Measurements from ENCODE around the gene ZER1.
"Not testable (repeated sequence)": the region's sequence is repeated elsewhere in the genome, so short reads cannot be mapped to it uniquely, and the experiment has no call there.

ZER1 gene

DNA sequence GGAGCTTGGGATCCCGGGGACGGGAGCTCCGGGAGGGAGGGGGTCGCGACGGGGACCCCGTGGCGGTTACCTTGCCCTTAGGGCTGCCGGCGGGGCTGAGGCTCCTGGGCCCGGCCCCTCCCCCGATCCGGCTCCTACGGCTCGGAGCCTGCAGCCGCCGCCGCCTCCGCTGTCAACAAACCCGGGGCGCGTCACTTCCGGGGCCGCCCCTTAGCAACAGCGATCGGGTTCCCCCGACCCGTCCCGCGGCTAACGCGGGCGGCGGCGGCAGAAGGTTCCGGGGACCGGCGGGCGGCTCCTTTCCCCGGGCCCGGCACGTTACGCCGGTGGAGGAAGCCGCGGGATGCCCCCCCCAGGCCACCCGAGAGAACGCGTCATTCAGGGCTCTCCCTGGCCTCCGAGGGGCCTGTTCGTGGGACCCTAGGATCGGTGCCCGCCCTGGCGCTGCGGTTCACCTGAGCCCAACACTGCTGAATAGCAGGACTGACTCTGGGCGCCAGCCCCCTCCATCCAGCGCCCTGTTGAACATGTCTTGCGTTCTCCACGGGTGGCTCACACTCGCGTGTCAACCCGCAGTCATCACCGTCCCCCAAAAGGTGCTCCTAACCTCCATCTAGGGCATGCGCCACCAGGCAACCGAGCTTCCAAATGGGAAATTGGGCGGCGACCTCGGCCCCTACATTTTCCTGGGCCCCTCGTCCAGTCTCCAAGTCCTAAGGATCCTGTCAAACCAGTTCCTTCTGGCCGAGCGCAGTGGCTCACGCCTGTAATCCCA lies at the start of gene ZER1:
TSS of gene ZER1 (minus strand) at position 183 of the 775 bp plus-strand sequence. CDS start 16,362 bp downstream, outside the sequence.
- peak; percentile 91 for DNase-seq (ENCODE audit: low spot score)

DNA sequence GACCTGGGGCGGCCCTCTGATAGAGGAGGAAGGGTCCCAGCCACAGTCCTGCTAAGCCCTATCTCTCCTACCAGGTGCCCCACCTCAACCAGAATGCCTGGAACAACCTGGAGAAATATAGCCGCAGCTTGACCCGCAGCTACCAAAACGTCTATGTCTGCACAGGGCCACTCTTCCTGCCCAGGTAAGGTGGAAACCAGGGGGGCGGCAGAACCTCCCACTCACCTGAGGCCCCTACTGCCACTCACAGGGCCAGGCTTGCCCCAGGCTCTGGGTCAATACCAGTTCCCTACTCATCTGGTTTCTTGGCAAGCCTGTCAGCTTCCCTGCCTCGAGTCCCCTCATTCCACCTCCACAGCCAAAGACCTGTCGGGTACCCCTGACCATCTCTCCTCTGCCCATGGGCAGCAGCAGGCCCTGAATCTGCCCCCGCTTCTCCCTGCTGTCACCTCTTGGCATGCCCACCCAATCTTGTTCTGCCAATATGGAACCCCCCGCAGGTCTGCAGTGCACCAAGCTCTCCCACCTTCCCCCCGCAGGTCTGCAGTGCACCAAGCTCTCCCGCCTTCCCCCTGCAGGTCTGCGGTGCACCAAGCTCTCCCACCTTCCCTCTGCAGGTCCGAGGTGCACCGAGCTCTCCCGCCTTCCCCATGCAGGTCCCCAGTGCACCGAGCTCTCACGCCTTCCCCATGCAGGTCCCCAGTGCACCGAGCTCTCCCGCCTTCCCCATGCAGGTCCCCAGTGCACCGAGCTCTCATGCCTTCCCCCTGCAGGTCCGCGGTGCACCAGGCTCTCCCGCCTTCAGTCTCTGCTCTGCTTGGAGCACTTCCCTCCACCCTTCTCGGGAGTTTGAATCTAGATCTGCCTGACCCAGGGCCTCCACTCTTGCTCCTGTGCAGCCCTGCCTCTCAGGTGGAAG lies 49.2 kb upstream of the ZER1 start:
- DNase-seq (ENCODE audit: low spot score) = no peak

DNA sequence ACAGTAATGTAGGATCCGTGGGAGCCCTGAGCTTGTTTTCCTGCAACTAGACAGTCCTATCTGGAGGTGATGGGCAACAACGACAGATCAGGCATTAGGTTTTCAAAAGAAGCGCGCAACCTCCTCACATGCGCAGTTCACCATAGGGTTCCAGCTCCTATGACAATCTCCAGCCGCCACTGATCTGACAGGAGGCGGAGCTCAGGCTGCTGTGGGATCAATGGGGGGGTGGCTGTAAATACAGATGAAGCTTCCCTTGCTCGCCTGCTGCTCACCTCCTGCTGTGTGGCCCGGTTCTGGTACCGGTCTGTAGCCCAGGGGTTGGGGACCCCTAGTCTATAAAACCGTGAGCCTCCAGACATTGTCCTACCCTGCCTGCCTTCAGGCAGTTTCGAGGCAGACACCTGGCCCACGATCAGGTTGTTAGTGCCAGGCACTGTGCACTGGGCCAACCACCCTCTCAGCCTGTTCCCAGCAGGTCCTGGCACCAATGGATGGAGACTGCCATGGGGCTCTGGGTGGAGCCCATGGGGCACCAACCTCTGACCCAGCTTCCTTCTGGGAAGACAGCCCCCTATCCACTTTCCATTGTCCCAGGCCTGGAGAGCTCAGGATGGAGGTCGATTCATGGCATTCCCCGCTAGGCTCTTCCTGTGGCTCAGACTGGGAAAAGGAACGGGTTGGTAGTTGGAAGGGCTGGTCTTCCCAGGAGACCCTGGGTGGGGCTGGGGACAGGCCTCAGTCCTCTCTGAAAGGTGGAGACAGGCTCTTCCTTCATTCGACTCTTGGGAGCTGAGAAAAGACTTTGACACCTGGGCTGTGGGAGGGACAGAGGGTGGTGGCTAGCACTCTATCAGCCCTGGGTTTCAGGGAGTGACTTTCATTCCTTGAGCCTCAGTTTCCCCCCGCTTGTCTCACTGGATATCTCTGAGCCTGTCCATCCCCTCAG lies 48.3 kb upstream of the ZER1 start:
- DNase-seq (ENCODE audit: low spot score) = peak; percentile 69

DNA sequence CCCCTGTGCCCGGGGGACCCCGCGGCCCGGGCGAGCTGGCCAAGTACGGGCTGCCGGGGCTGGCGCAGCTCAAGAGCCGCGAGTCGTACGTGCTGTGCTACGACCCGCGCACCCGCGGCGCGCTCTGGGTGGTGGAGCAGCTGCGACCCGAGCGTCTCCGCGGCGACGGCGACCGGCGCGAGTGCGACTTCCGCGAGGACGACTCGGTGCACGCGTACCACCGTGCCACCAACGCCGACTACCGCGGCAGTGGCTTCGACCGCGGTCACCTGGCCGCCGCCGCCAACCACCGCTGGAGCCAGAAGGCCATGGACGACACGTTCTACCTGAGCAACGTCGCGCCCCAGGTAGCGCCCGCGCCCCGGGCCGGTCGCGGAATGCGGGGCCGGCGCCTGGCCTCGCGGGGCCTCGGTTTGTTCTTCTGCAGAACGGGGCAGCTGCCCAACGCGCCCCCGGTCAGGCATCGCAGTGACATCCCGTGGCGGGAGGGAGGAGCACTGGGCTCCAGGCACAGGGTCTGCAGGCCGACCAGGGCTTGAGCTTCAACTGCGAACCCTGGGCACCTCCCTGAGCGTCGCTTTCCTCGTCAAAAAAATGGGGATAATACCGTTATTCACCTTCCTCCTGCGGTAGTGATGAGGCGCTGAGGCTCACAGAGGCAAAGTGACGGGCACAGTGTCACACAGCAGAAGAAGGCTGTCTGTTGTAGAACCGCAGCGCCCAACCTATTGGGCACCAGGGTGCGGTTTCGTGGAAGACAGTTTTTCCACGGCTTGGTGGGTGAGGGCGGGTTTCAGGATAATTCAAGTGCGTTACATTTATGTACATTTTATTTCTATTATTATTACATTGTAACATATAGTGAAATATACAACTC lies 47.4 kb upstream of the ZER1 start:
- peak; percentile 45 for DNase-seq (ENCODE audit: low spot score)

DNA sequence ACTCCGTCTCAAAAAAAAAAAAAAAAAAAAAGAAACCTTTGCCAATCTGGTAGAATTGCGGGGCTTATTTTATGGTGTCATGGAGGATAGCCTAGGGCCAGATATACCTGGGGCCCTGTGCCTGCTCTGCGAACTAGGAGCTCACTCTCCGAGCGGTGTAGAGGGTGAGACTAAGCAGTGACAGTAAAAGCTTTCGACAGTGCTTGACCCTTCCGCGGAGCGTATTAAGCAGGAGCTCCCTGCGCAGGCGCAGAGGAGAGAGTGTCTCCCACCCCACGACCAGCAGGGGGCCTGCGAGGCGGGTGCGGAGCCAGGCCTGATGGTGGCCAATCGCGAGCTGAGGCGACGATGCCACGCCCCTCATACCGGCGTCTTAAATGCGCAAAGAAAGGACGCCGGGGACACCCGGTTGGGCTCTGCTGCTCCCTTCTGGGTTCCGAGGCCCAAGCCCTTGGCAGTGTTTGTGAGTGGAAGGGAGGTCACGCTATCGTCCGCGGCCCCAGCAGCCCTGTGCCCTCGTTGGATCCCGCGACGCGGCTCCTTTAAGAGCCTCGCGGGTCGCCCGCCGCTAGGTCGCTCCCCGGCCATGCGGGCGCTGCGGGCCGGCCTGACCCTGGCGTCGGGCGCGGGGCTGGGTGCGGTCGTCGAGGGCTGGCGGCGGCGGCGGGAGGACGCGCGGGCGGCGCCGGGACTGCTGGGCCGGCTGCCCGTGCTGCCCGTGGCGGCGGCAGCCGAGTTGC lies 46.5 kb upstream of the ZER1 start, which contains the start of gene ENDOG:
TSS of gene ENDOG (plus strand) at position 402 of the 740 bp plus-strand sequence. CDS start at position 587, 185 bp downstream.
- DNase-seq (ENCODE audit: low spot score) = peak; percentile 99

DNA sequence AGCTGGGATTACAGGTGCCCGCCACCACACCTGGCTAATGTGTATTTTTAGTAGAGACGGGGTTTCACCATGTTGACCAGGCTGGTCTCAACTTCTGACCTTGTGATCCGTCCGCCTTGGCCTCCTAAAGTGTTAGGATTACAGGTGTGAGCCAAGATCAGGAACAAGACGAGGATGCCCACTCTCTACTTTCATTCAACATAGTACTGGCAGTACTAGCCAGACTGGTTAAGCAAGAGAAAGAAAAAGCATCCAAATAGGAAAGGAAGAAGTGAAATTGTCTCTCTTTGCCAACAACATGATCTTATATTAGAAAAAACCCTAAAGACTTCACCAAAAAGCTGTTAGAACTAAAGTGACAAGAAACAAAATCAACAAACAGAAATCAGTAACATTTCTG lies 39.1 kb upstream of the ZER1 start:
- DNase-seq (ENCODE audit: low spot score) = no peak

DNA sequence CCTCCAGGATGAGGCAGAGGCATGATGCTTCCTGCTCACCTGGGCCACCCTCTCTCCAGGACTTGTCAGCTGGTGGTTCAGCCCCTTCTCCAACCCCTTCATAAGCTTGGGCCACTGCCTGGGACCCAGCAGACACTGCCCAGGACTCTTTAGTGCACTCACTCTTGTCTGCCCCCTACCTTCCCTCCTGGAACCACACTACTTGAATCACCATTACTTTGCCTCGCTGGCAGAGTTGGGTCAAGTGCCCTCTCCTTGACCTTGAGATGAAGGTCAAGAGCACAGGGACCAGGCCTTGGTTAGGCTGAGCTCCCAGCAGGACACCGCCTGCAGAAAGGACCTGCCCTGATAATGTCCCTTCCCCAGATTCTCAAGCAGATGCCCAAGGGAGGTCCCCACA lies 38.1 kb upstream of the ZER1 start:
- no peak for DNase-seq (ENCODE audit: low spot score)

DNA sequence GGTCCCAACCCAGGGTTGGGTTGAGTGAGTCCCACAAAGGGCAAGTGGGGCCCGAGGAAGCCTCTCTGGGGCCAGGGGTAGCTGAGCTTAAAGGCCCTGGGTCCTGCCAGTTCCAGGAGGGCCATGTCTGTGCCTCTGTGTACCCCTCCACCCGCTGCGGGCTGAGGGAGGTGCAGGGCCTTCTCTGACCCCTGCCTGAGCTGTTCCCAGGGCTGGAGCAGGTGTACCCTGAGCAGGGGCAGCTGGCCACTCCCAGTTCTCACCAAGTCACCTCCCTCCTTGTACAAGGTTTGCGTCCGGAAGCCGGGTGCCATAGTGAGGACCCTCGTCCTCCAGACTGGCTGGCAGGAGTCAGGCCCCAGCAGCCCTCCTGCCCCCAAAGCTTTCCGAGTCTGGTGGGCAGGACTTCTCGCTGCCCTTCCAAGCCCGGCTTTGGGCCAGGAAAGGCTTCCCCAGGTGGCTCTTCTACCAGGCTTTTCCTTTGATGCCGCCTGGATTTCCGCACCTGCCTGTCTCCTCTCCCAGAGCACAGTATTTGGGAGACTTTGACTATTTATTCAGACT lies 37.4 kb upstream of the ZER1 start:
- DNase-seq (ENCODE audit: low spot score) = no peak

DNA sequence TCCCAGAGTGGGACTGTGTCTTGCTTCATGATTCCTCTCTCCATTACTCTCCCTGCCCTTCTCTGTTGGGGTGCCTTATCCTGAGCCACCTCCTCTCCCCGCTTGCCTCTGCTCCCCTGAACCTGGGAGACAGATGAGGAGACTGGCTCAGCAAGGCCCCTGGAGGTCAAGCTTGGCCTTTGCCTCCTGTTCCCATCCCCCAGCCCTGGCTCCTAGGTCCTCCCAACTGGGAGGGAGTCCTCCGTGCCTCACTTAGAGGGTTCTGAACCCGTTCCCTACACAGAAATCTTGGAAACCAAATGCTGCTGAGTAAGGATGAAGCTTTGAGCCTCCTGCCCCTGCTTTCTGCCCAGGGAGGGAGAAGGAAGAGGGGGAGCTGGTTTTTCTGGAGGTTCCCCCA lies 36.8 kb upstream of the ZER1 start:
- no peak for DNase-seq (ENCODE audit: low spot score)

DNA sequence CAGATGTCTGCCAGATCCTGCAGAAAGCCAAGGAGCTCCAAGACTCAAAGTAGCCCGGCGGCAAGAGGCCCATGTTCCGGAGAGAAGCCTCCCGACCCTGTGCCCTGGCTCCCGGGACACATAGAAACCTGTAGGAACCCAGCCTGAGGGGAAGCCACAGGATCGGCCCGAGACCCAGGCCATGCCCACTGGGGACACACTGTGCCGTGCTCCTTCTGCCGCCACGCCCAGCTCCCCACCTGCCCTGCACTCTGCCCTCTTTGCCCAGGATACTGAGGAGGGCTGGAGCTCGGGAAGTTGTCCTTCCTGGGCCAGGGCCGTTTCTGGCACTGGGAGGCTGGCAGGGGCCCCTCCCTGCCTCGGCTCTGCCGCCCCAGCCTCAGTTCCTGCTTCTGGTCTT lies 36.1 kb upstream of the ZER1 start:
- no peak for DNase-seq (ENCODE audit: low spot score)

DNA sequence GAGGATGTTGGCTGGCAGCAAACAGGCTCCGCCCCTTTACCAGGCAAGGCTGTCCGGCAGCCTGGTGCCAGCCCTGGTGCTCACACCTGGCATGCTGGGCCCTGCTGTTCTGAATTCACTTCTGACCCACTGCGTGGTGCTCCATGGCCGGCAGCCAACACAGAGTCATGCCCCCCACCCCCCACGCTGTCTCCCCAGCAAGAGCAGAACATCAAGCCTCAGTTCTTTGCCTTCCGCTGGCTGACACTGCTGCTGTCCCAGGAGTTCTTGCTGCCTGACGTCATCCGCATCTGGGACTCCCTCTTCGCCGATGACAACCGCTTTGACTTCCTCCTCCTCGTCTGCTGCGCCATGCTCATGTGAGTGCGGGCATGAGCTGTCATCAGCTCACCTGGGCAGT lies 33.9 kb upstream of the ZER1 start:
- peak; percentile 70 for DNase-seq (ENCODE audit: low spot score)

DNA sequence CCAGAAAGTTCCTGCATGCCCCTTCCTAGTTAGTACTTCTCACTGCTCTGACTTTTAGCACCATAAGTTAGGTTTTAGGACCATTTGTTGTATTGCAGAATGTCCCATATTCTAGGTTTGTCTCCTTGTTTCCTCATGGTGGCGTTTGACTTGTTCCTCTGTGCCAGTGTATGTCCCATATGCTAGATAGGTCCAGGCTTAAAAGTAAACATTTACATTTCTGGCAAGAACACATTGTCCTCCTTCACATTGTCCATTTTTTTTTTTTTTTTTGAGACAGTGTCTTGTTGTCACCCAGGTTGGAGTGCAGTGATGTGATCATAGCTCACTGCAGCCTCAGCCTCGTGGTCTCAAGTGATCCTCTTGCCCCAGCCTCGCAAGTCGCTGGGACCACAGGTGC lies 30.8 kb upstream of the ZER1 start:
- no peak for DNase-seq (ENCODE audit: low spot score)

DNA sequence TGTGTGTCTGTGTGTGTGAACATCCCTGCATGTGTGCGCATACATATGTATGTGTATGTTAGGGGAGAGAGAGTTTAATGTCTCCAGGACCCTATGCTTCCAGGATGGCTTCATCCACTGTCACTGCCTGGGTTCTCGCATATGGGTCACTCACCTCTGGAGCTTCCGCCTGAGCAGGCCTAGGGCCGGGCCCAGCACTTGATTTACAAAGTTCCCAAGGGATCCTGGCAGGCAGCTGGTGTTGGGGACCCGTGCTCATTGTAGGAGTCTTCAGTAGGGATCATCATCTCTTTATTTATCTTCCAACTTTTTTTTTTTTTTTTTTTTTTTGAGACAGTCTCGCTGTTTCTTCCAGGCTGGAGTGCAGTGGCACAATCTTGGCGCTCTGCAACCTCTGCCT lies 28.3 kb upstream of the ZER1 start:
- no peak for DNase-seq (ENCODE audit: low spot score)

DNA sequence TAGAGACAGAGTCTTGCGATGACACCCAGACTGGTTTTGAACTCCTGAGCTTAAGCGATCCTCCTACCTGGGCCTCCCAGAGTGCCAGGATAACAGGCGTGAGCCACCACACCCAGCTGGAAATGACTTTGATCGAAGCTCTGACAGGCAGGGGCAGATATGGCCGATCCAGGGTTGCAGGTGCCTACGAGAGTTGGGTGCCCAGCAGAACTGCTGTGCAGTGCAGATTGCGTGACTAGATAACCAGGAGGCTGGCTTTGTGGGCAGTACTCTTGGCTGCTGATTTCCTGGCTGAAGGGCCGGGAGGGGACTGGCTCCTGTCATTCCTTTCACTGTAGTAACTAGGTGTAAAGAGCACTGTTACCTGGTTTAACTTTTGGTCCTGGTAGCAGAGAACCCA lies 27.2 kb upstream of the ZER1 start:
- DNase-seq (ENCODE audit: low spot score) = no peak

DNA sequence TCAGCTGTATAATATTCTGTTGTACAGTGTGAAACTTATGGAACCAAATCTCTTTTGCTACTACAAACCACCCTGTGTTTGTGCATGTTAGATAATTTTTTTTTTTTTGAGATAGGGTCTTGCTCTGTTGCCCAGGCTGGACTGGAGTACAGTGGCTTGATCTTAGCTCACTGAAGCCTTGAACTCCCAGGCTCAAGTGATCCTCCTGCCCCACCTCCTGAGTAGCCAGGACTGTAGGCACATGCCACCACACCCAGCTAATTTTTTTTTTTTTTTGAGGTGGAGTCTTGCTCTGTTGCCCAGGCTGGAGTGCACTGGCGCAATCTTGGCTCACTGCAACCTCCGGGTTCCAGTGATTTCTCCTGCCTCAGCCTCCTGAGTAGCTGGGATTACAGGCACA lies 23.2 kb upstream of the ZER1 start:
- not testable (repeated sequence) for DNase-seq (ENCODE audit: low spot score)

DNA sequence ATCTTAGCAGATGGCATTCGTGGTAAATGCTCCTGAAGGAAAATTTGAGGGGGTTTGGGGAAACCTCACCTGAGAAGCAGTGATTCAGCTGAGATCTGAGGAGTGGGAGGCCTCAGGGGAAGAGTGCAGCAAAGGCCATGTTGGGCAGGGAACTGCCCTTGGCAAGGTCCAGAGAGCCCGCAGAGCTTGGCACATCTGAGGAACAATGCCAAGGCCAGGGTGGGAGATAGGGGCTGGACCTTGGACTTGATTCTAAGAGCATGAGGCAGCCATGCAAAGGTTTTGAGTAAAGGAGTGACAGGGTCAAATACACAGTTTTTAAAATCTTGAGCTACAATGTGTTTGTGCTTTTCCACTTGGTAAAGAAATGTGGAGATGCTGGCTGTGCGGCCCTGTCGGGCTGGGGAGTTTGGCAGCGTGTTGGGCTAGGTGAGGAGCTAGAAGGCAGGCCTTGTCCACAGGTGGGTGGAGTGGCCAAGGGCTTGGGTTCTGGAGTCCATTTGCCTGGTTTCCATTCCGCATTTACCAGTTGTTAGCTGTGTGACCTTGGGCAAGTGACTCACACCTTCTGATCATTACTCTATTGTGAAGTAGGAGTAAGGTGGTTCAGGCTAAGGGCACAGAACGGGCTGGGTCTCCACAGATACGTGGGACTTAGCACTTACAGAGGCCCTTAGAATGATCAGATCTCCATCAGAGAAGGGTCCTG lies 21.4 kb upstream of the ZER1 start:
- no peak for DNase-seq (ENCODE audit: low spot score)

DNA sequence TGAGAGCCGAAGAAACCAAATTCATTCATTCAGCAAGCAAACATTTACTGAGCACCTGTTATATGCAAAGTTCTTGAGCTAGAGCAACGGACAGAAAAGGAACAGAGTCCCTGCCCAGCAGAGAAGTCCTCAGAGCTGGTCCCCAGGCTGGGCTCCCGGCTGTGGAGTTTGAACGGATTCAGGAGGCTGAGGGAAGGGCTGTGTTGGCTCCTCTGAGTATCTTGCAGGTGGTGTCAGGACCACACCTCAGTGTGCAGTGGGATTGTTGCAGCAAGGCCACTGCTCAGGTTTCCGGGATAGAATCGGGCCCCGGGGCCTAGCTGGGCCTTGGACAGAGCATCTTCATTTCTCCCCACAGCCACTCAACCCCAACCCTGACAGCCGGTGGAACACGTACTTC lies 20.4 kb upstream of the ZER1 start:
- DNase-seq (ENCODE audit: low spot score) = no peak

DNA sequence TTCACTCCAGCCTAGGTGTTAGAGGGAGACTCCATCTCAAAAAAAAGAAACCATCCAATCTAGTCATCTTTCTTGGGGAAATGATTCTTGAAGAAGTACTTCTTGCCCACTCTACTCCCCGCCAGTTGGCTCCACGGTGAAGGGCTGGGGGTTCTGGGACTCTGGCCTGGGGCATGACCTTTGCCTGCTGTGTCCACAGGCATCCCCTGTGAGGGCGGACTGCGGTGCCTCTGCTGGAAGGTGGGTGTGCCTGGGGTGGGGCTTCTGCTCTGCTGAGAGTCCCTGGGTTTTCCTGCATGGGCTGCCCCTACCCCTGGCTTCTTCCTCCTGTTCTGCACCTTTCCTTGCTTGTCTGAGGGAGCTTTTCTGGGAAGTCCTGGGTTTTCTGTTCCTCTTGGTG lies 18.8 kb upstream of the ZER1 start:
- DNase-seq (ENCODE audit: low spot score) = no peak

DNA sequence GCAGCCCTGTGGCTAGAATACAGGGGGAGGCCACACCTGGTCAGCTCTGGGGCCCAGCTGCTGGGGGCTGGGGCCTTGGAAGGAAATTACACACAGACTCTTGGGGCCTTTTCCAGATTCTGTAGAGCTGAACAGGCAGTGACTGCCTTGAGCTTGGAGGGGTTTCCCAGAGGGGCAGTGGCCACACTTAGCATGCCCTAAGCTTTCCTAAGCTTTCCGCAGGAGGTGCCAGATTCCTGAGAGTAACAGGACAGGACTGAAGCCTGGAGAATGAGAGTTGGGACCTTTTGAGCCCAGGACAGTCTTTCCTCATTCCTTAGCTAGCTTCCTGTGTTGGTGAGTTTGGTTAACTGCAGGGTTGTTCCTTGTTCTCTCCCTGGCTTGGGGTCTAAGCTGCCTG lies 16.7 kb upstream of the ZER1 start:
- no peak for DNase-seq (ENCODE audit: low spot score)

Measured in Ammon's horn (tissue), 1 donor.